ENCODE data around the gene SPI1.

SPI1 gene

GRCh38 chr11:47378010-47378835 lies at the start of gene SPI1:
Gene SPI1, minus strand, starts transcription at chr11:47378547. Its CDS starts 194 bp downstream, at chr11:47378353.
- DNase-seq (ENCODE audit: low spot score): no peak

GRCh38 chr11:47426062-47426956 lies 48.0 kb upstream of the SPI1 start, which contains the start of gene PSMC3:
Gene PSMC3, minus strand, starts transcription at chr11:47426439. Its CDS starts 160 bp downstream, at chr11:47426279.
- DNase-seq (ENCODE audit: low spot score): peak; percentile 99

GRCh38 chr11:47425611-47426010 lies 47.3 kb upstream of the SPI1 start:
- no peak for DNase-seq (ENCODE audit: low spot score)

- DNase-seq (ENCODE audit: low spot score): no peak
Observed at GRCh38 chr11:47418454-47419259, 40.3 kb upstream of the SPI1 start.

- DNase-seq (ENCODE audit: low spot score): no peak
Observed at GRCh38 chr11:47417712-47418111, 39.4 kb upstream of the SPI1 start.

GRCh38 chr11:47415949-47416472 lies 37.7 kb upstream of the SPI1 start:
- no peak for DNase-seq (ENCODE audit: low spot score)

- no peak for DNase-seq (ENCODE audit: low spot score)
Observed at GRCh38 chr11:47415091-47415854, 36.9 kb upstream of the SPI1 start.

GRCh38 chr11:47414685-47415070 lies 36.3 kb upstream of the SPI1 start:
- DNase-seq (ENCODE audit: low spot score): no peak

- DNase-seq (ENCODE audit: low spot score): no peak
Observed at GRCh38 chr11:47413908-47414684, 35.7 kb upstream of the SPI1 start.

GRCh38 chr11:47413351-47413750 lies 35.0 kb upstream of the SPI1 start:
- no peak for DNase-seq (ENCODE audit: low spot score)

GRCh38 chr11:47411884-47412746 lies 33.8 kb upstream of the SPI1 start:
- peak; percentile 61 for DNase-seq (ENCODE audit: low spot score)

- no peak for DNase-seq (ENCODE audit: low spot score)
Observed at GRCh38 chr11:47410370-47411264, 32.3 kb upstream of the SPI1 start.

GRCh38 chr11:47409440-47410369 lies 31.4 kb upstream of the SPI1 start:
- no peak for DNase-seq (ENCODE audit: low spot score)

- no peak for DNase-seq (ENCODE audit: low spot score)
Observed at GRCh38 chr11:47408598-47409439, 30.5 kb upstream of the SPI1 start.

GRCh38 chr11:47407746-47408590 lies 29.6 kb upstream of the SPI1 start, which contains the start of gene SLC39A13:
Gene SLC39A13, plus strand, starts transcription at chr11:47408590. Its CDS starts 1,505 bp downstream, at chr11:47410095.
- DNase-seq (ENCODE audit: low spot score): peak; percentile 95
